MM.1S (cell line): ENCODE data around the gene PRM2.

Source experiments
- DNase-seq: peaks from one replicate; pipeline ENCODE4 v3.0.0-alpha.2; 2015
- H2AFZ ChIP-seq: fragments of 300-600 bp; sonication (generic); 2 replicates; pipeline ENCODE4 v1.6.0; 2016; ENCODE audit warnings: antibody characterized with exemption, low read length
- H3F3A ChIP-seq: fragments of 300-600 bp; sonication (generic); 2 replicates; pipeline ENCODE4 v1.6.1; 2016; ENCODE audit warnings: mild to moderate bottlenecking, antibody characterized with exemption, low read length, moderate library complexity, mixed read lengths; ENCODE audit not compliant: insufficient read depth
- H3K27ac ChIP-seq: fragments of 300-600 bp; sonication (generic); 2 replicates; pipeline ENCODE4 v1.5.1; 2016; ENCODE audit warnings: mild to moderate bottlenecking, low read length
- H3K27me3 ChIP-seq: fragments of 300-600 bp; sonication (generic); replicated peaks from 2 replicates; pipeline ENCODE4 v1.6.0; 2016; ENCODE audit warnings: low read length; ENCODE audit not compliant: insufficient read depth
- H3K36me3 ChIP-seq: fragments of 300-600 bp; sonication (generic); replicated peaks from 2 replicates; pipeline ENCODE4 v1.6.1; 2016; ENCODE audit warnings: mild to moderate bottlenecking, low read length, mixed read lengths; ENCODE audit not compliant: insufficient read depth
- H3K4me1 ChIP-seq: fragments of 300-600 bp; sonication (generic); 2 replicates; pipeline ENCODE4 v1.6.1; 2016; ENCODE audit warnings: low read length, mixed read lengths
- H3K4me2 ChIP-seq: fragments of 300-600 bp; sonication (generic); 2 replicates; pipeline ENCODE4 v1.6.0; 2016; ENCODE audit warnings: low read depth, low read length
- H3K4me3 ChIP-seq: fragments of 300-600 bp; sonication (generic); 2 replicates; pipeline ENCODE4 v1.5.1; 2016; ENCODE audit warnings: low read length, mixed read lengths
- H3K79me2 ChIP-seq: fragments of 300-600 bp; sonication (generic); 2 replicates; pipeline ENCODE4 v1.6.1; 2016; ENCODE audit warnings: mixed run types, low read length, mixed read lengths
- H3K9ac ChIP-seq: fragments of 300-600 bp; sonication (generic); 2 replicates; pipeline ENCODE4 v1.6.1; 2016; ENCODE audit warnings: low read length, mixed read lengths
- H3K9me2 ChIP-seq: fragments of 300-600 bp; sonication (generic); replicated peaks from 2 replicates; pipeline ENCODE4 v1.6.1; 2016; ENCODE audit warnings: mild to moderate bottlenecking, low read length, mixed read lengths; ENCODE audit not compliant: insufficient read depth
- H3K9me3 ChIP-seq: fragments of 300-600 bp; sonication (generic); replicated peaks from 2 replicates; pipeline ENCODE4 v1.6.1; 2016; ENCODE audit warnings: mild to moderate bottlenecking, low read length, mixed read lengths; ENCODE audit not compliant: insufficient read depth
- H4K20me1 ChIP-seq: fragments of 300-600 bp; sonication (generic); 2 replicates; pipeline ENCODE4 v1.6.1; 2016; ENCODE audit warnings: mild to moderate bottlenecking, low read length, moderate library complexity, mixed read lengths; ENCODE audit not compliant: insufficient read depth
- CTCF ChIP-seq: fragments of 300-600 bp; sonication (generic); IDR thresholded peaks from 2 replicates; pipeline ENCODE4 v1.5.1; 2016; ENCODE audit warnings: antibody characterized with exemption, low read length, mixed read lengths
- EZH2 ChIP-seq: fragments of 300-600 bp; sonication (generic); optimal IDR thresholded peaks from 2 replicates; pipeline ENCODE3; 2017; ENCODE audit warnings: low read depth, mild to moderate bottlenecking, antibody characterized with exemption, low read length, mixed read lengths
- EZH2phosphoT487 ChIP-seq: fragments of 300-600 bp; sonication (generic); IDR thresholded peaks from 2 replicates; pipeline ENCODE4 v1.6.1; 2018; ENCODE audit warnings: antibody characterized with exemption, low read length

PRM2 gene

GRCh38 chr16:11295672-11296071, 19.4 kb upstream of the PRM2 start:
- no peak for DNase-seq
- H3K79me2 ChIP-seq = no peaks in the 10 kb centered on the region
- H3K9ac ChIP-seq = no peak overlapping the region
- no peak overlapping the region for H3K4me3 ChIP-seq
- H2AFZ ChIP-seq = no peak overlapping the region
- H3K4me2 ChIP-seq = no peak overlapping the region
- H3K27ac ChIP-seq = no peak overlapping the region
- peaks cover 45% of the 10 kb centered on the region for H3K27me3 ChIP-seq
- no peaks in the 10 kb centered on the region for H3K9me2 ChIP-seq
- H3K4me1 ChIP-seq = peaks cover 13% of the 10 kb centered on the region
- no peaks in the 10 kb centered on the region for H4K20me1 ChIP-seq
- no peaks in the 10 kb centered on the region for H3K9me3 ChIP-seq
- H3K36me3 ChIP-seq = no peaks in the 10 kb centered on the region
- H3F3A ChIP-seq = peaks cover 4% of the 10 kb centered on the region; the same call in 1 of the 2 replicates
- TF ChIP-seq EZH2 (no peak), CTCF (no peak), EZH2phosphoT487 (no peak)

- TF ChIP-seq EZH2 (no peak), CTCF (no peak), EZH2phosphoT487 (no peak)
- H3K27me3 ChIP-seq = peaks cover 49% of the 10 kb centered on the region
- H2AFZ ChIP-seq = no peak overlapping the region
- no peaks in the 10 kb centered on the region for H4K20me1 ChIP-seq
- H3K9me2 ChIP-seq = no peaks in the 10 kb centered on the region
- no peaks in the 10 kb centered on the region for H3F3A ChIP-seq
- H3K79me2 ChIP-seq = no peaks in the 10 kb centered on the region
- no peaks in the 10 kb centered on the region for H3K9me3 ChIP-seq
- H3K4me1 ChIP-seq = peaks cover 6% of the 10 kb centered on the region
- H3K9ac ChIP-seq = no peak overlapping the region
- H3K27ac ChIP-seq = no peak overlapping the region
- H3K4me2 ChIP-seq = no peak overlapping the region
- no peaks in the 10 kb centered on the region for H3K36me3 ChIP-seq
- no peak overlapping the region for H3K4me3 ChIP-seq
- DNase-seq = no peak
Observed at GRCh38 chr16:11292076-11292748, 15.9 kb upstream of the PRM2 start.

GRCh38 chr16:11291091-11291703, 14.9 kb upstream of the PRM2 start:
- Histone ChIP-seq H3F3A (no peaks in the 10 kb centered on the region), H3K79me2 (no peaks in the 10 kb centered on the region), H3K4me3 (no peak overlapping the region), H3K4me2 (no peak overlapping the region), H3K36me3 (no peaks in the 10 kb centered on the region), H3K27ac (no peak overlapping the region), H3K4me1 (no peaks in the 10 kb centered on the region), H3K9me2 (no peaks in the 10 kb centered on the region), H3K9ac (no peak overlapping the region), H3K27me3 (peaks cover 42% of the 10 kb centered on the region), H4K20me1 (no peaks in the 10 kb centered on the region), H2AFZ (no peak overlapping the region), H3K9me3 (no peaks in the 10 kb centered on the region)
- DNase-seq = no peak
- TF ChIP-seq EZH2 = no peak
- no peak for TF ChIP-seq CTCF
- TF ChIP-seq EZH2phosphoT487 = no peak
